Cardiac atrium fibroblast (primary cell): ENCODE measurements around the gene ZBED4. TPM values are rescaled to one million over a fixed set of nuclear protein-coding genes. Genes with fewer than 3 reads are reported as not detected.

Experiments used
- total RNA-seq: library from RNA; depleted of rRNA; stranded (reverse); fragments of >200 nt; gene quantifications from 2 replicates; pipeline ENCODE4 v1.2.3, GENCODE V29; 2015

Gene ZBED4, protein sequence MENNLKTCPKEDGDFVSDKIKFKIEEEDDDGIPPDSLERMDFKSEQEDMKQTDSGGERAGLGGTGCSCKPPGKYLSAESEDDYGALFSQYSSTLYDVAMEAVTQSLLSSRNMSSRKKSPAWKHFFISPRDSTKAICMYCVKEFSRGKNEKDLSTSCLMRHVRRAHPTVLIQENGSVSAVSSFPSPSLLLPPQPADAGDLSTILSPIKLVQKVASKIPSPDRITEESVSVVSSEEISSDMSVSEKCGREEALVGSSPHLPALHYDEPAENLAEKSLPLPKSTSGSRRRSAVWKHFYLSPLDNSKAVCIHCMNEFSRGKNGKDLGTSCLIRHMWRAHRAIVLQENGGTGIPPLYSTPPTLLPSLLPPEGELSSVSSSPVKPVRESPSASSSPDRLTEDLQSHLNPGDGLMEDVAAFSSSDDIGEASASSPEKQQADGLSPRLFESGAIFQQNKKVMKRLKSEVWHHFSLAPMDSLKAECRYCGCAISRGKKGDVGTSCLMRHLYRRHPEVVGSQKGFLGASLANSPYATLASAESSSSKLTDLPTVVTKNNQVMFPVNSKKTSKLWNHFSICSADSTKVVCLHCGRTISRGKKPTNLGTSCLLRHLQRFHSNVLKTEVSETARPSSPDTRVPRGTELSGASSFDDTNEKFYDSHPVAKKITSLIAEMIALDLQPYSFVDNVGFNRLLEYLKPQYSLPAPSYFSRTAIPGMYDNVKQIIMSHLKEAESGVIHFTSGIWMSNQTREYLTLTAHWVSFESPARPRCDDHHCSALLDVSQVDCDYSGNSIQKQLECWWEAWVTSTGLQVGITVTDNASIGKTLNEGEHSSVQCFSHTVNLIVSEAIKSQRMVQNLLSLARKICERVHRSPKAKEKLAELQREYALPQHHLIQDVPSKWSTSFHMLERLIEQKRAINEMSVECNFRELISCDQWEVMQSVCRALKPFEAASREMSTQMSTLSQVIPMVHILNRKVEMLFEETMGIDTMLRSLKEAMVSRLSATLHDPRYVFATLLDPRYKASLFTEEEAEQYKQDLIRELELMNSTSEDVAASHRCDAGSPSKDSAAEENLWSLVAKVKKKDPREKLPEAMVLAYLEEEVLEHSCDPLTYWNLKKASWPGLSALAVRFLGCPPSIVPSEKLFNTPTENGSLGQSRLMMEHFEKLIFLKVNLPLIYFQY
- 8.7 and 9.9 TPM in 2 replicates for total RNA-seq

DNA sequence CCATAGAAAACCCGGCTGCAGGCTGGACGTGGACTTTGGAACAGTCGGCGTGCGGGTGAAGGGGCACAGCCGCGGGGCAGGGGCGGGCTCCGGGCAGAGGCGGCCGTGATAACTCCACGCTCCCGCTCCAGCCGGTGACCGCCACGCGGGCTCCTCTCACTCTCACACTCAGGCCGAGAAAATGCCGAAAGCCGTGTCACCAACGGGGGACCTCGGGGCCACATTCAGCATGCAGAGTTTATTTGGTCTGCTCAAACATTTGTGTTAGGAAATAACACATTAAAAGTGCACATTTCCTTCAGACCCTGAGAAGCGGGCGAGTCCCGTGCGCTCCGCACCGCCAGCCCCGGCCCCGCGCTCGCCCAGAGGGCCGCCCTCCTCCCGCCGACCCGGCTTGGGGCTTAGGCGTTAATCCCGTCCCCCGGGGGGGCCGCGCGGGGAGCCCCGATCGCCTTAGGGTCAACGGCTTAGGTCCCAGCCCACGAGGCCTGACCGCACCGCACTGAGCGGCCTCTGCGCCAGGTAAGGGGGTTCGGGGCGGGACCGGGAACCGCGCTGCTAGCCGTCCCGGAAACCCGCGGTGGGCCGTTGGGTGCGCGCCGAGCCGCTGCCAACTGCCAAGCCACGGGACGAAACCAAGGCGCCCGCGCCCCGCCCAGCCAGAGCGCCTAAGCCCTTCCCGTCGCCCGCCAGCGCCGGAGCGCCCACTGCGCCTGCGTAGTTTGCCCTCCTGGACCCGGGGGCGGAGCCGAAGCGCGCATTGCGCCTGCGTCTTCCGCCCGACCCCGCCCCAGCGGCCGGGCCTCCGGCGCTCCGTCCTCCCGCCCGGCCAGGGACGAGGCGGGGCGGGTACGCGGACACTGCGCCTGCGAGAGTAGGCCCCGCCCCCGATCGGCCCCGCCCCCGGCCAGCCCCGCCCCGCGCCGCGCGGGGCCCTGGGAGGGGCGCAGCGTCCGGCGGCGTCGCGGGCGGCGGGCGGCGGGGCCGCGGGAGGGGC is at the start of gene ZBED4:
Gene ZBED4, plus strand, starts transcription at position 947 of the 997 bp plus-strand sequence. CDS start 29,819 bp downstream, outside the sequence.

DNA sequence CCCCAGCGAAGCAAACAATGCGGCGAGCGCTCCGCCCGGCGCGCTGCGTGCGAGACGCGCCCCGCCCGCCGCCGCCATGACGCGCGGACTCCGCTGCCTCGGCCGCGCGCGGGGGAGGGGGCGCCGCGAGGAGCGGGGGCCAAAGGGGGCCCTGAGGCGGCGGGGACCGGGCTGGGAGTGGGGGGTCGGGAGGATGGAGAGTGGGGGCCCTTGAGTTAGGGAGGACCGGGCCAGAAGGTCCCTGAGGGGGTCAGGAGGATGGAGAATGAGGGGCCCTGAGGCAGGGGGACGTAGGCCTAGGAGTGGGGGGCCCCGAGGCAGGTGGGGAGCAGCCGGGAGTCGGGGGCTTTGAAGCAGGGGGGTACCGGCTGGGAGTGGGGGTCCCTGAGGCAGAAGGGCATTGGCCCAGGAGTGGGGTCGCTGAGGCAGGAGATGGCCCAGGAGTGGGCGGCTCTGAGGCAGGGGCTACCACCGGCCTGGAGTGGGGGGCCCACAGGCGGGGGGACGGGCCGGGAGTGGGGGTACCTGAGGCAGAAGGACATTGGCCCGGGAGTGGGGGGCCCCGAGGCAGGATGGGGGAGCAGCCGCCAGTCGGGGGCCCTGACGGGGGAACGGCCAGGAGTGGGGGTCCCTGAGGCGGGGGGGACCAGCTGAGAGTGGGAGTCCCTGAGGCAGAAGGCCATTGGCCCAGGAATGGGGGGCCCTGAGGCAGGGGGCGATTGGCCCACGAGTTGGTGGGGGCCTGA is 25.6 kb upstream of the ZBED4 start, which contains the start of gene BRD1:
Gene BRD1, minus strand, starts transcription at position 21 of the 746 bp plus-strand sequence. CDS start 3,556 bp downstream, outside the sequence.

GRCh38 chr22:49917974-49918910 is 64.6 kb downstream of the ZBED4 start, which contains the start of the genes ALG12 and CRELD2:
TSS of gene ALG12 (minus strand) at chr22:49918438. CDS start at chr22:49913765, 4,673 bp downstream.
TSS of gene CRELD2 (plus strand) at chr22:49918634. CDS start at chr22:49918770, 136 bp downstream.

Other genes starting within 250 kb of the ZBED4 start
- 21.3 and 22.8 TPM in 2 replicates for gene BRD1, start 26.0 kb upstream of the ZBED4 start, total RNA-seq
- gene ALG12, start 64.6 kb downstream of the ZBED4 start, total RNA-seq: 10.8 and 32.2 TPM in 2 replicates
- gene CRELD2, start 64.8 kb downstream of the ZBED4 start, total RNA-seq: 69.7 and 107 TPM in 2 replicates
- gene PIM3, start 106.9 kb downstream of the ZBED4 start, total RNA-seq: 26.4 and 41.3 TPM in 2 replicates
- gene IL17REL, start 158.9 kb downstream of the ZBED4 start, total RNA-seq: not detected in 2 replicates
- gene TTLL8, start 204.5 kb downstream of the ZBED4 start, total RNA-seq: not detected in 2 replicates
- gene MLC1, start 231.6 kb downstream of the ZBED4 start, total RNA-seq: 1.1 and 1.6 TPM in 2 replicates
- gene MOV10L1, start 236.2 kb downstream of the ZBED4 start, total RNA-seq: 2.1 and 3.6 TPM in 2 replicates